ENCODE results near the gene DIABLO. TPM values are rescaled to one million over a fixed set of nuclear protein-coding genes. Genes with fewer than 3 reads are reported as not detected.
A peak's percentile ranks its signal among the peaks of the same experiment; 100 is the strongest.

Gene DIABLO
- total RNA-seq, 4 donors from 2014 or later = 51.3 to 64.1 (median 56.1) TPM

DNA sequence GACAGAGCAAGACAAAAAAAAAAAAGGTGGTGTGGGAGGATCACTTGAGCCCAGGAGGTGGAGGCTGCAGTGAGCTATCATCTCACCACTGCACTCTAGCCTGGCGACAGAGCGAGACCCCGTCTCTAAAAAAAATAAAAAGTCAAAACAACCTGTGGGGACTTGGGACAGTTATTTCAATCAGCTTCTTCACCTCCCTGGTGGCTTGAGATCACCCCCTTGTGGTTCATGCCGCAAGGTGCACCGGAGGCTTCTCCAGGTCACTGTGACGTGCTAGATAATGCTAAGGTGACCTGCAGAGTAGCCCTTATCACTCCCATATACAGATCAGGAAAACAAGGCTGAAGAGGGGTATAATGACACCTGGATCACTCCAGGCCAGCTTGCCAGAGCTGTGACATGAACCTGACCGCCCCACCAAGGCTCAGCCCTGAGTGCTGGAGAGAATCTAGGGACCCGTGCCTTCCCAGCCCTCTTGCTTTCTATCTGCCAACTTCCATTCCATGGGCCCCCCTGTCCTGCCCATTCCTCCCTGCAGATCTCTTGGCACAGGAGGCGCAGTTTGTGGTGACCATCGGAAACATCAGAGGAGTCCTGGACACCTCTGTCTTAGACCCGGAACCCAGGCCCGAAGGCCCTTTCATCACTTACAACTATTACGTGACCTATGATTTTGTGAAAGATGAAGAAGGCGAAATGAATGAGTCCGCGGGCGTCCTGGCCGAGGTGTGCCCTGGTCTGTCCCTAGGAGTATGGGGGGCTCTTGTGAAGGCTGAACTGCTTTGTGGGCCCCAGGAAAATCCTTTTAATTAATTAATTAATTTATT lies 34.8 kb downstream of the DIABLO start:
- H3K4me3 ChIP-seq = no peak overlapping the region
- no peaks in the 10 kb centered on the region for H3K27me3 ChIP-seq
- peak; percentile 52 to 89 (median 83) for DNase-seq
- H3K27ac ChIP-seq = no peak overlapping the region
- TF ChIP-seq POLR2A (IDR thresholded peaks at IDR 0.05) (no peak), CTCF (IDR thresholded peaks at IDR 0.05) (peak; percentile 32 to 89 (median 82))
- no peaks in the 10 kb centered on the region for H3K36me3 ChIP-seq
- H3K9me3 ChIP-seq = no peaks in the 10 kb centered on the region
- no peaks in the 10 kb centered on the region for H3K4me1 ChIP-seq

- Histone ChIP-seq H3K27ac (no peak overlapping the region), H3K36me3 (no peaks in the 10 kb centered on the region), H3K9me3 (no peaks in the 10 kb centered on the region), H3K4me1 (no peaks in the 10 kb centered on the region), H3K27me3 (no peaks in the 10 kb centered on the region), H3K4me3 (no peak overlapping the region)
- DNase-seq = no peak
- TF ChIP-seq CTCF (IDR thresholded peaks at IDR 0.05) (no peak), POLR2A (IDR thresholded peaks at IDR 0.05) (no peak)
These were observed 36.0 kb downstream of the DIABLO start for GRCh38 chr12:122189626-122190475.

- peaks cover 0 to 12% (median 3%) of the 10 kb centered on the region in 4 donors for H3K4me1 ChIP-seq
- no peak for DNase-seq
- no peak overlapping the region for H3K4me3 ChIP-seq
- no peaks in the 10 kb centered on the region for H3K27me3 ChIP-seq
- H3K9me3 ChIP-seq = no peaks in the 10 kb centered on the region
- TF ChIP-seq CTCF (IDR thresholded peaks at IDR 0.05) (no peak), POLR2A (IDR thresholded peaks at IDR 0.05) (no peak)
- no peaks in the 10 kb centered on the region for H3K36me3 ChIP-seq
- H3K27ac ChIP-seq = no peak overlapping the region
These were observed 38.4 kb downstream of the DIABLO start for GRCh38 chr12:122187466-122187865.

- Histone ChIP-seq H3K4me3 (no peak overlapping the region), H3K36me3 (no peaks in the 10 kb centered on the region), H3K27me3 (no peaks in the 10 kb centered on the region), H3K27ac (no peak overlapping the region), H3K9me3 (no peaks in the 10 kb centered on the region), H3K4me1 (peaks cover 0 to 12% (median 3%) of the 10 kb centered on the region in 4 donors)
- TF ChIP-seq CTCF (IDR thresholded peaks at IDR 0.05) (no peak), POLR2A (IDR thresholded peaks at IDR 0.05) (no peak)
- no peak for DNase-seq
These were observed 40.3 kb downstream of the DIABLO start for GRCh38 chr12:122185494-122186082.

- Histone ChIP-seq H3K36me3 (no peaks in the 10 kb centered on the region), H3K27me3 (no peaks in the 10 kb centered on the region), H3K27ac (no peak overlapping the region), H3K9me3 (no peaks in the 10 kb centered on the region), H3K4me1 (peaks cover 0 to 12% (median 3%) of the 10 kb centered on the region in 4 donors), H3K4me3 (no peak overlapping the region)
- no peak for DNase-seq
- TF ChIP-seq CTCF (IDR thresholded peaks at IDR 0.05) = no peak
- TF ChIP-seq POLR2A (IDR thresholded peaks at IDR 0.05) = no peak
These were observed 40.8 kb downstream of the DIABLO start for GRCh38 chr12:122185079-122185478.

Measured in Peyer's patch (tissue), 4 donors.